ENCODE measurements around the gene P3R3URF. TPM values are rescaled to one million over a fixed set of nuclear protein-coding genes. Genes with fewer than 3 reads are reported as not detected.

Gene P3R3URF
- total and polyA plus RNA-seq, 8 donors = not detected

GRCh38 chr1:46186076-46186475 is 9.8 kb upstream of the P3R3URF start:
- H3K27ac ChIP-seq = no peak overlapping the region
- FAIRE-seq (no peak), DNase-seq (no peak), ATAC-seq (no peak)
- peaks cover 14 to 22% (median 20%) of the 10 kb centered on the region in 3 donors for H3K4me1 ChIP-seq
- H3K9me3 ChIP-seq = no peaks in the 10 kb centered on the region
- H3K27me3 ChIP-seq = no peaks in the 10 kb centered on the region
- no peak overlapping the region for H3K4me3 ChIP-seq
- WGBS, 2 donors = 89 to 97% methylated on average over 2 of the region's 2 CpGs
- TF ChIP-seq CTCF (IDR thresholded peaks at IDR 0.05) = no peak
- peaks cover 0 to 6% (median 0%) of the 10 kb centered on the region in 3 donors for H3K36me3 ChIP-seq
- intact Hi-C loops (cut with DNase I) = no loop called here

- no peaks in the 10 kb centered on the region for H3K27me3 ChIP-seq
- DNase-seq (no peak), ATAC-seq (no peak), FAIRE-seq (no peak)
- H3K27ac ChIP-seq = peak overlapping the region in 3 of 4 donors; percentile 91 to 93 (median 92)
- WGBS, 2 donors = 86% methylated on average over 7 of the region's 7 CpGs
- peaks cover 14 to 22% (median 20%) of the 10 kb centered on the region in 3 donors for H3K4me1 ChIP-seq
- H3K4me3 ChIP-seq = no peak overlapping the region
- peaks cover 0 to 6% (median 0%) of the 10 kb centered on the region in 3 donors for H3K36me3 ChIP-seq
- H3K9me3 ChIP-seq = no peaks in the 10 kb centered on the region
- intact Hi-C loops (cut with DNase I) = loop anchor here in 1 of 3 donors (5.0 kb wide), 1 partner anchor 148 kb away; no protein-coding TSS in a partner anchor
- TF ChIP-seq CTCF (IDR thresholded peaks at IDR 0.05) = no peak
Measured at GRCh38 chr1:46184920-46185658, 8.8 kb upstream of the P3R3URF start.

- DNase-seq = no peak
- ATAC-seq = no peak
- Histone ChIP-seq H3K9me3 (no peaks in the 10 kb centered on the region), H3K27me3 (no peaks in the 10 kb centered on the region), H3K36me3 (peaks cover 0 to 6% (median 0%) of the 10 kb centered on the region in 3 donors), H3K27ac (peak overlapping the region; percentile 75 to 93 (median 92)), H3K4me1 (peaks cover 14 to 23% (median 22%) of the 10 kb centered on the region in 3 donors), H3K4me3 (no peak overlapping the region)
- no peak for TF ChIP-seq CTCF (IDR thresholded peaks at IDR 0.05)
- intact Hi-C loops (cut with DNase I) = loop anchor here in 1 of 3 donors (5.0 kb wide), 1 partner anchor 147 kb away; no protein-coding TSS in a partner anchor
- WGBS, 2 donors = 86 to 91% methylated on average over 12 of the region's 12 CpGs
- no peak for FAIRE-seq
Measured at GRCh38 chr1:46183926-46184557, 7.8 kb upstream of the P3R3URF start.

GRCh38 chr1:46183079-46183847 is 7.0 kb upstream of the P3R3URF start:
- FAIRE-seq = no peak
- ATAC-seq = peak; percentile 83 to 88 (median 87)
- Histone ChIP-seq H3K4me1 (peaks cover 14 to 23% (median 22%) of the 10 kb centered on the region in 3 donors), H3K36me3 (peaks cover 0 to under 1% (median 0%) of the 10 kb centered on the region in 3 donors), H3K27me3 (no peaks in the 10 kb centered on the region), H3K9me3 (no peaks in the 10 kb centered on the region), H3K4me3 (no peak overlapping the region), H3K27ac (peak overlapping the region; percentile 75 to 93 (median 92))
- peak; percentile 77 to 97 (median 94) for DNase-seq
- no peak for TF ChIP-seq CTCF (IDR thresholded peaks at IDR 0.05)
- WGBS, 2 donors = 14 to 15% methylated on average over 8 of the region's 8 CpGs
- intact Hi-C loops (cut with DNase I) = loop anchor here in 1 of 3 donors (5.0 kb wide), 1 partner anchor 146 kb away; no protein-coding TSS in a partner anchor
